HG02885 (cell line): ENCODE results near the gene PSEN2.

Experiments
- ATAC-seq: cut with Tn5 transposase; IDR thresholded peaks from one replicate; pipeline ENCODE4 v1.9.1; 2021; ENCODE audit warnings: mild to moderate bottlenecking; ENCODE audit not compliant: unreplicated experiment, poor library complexity

Gene PSEN2

GRCh38 chr1:226945106-226945857 is 74.9 kb downstream of the PSEN2 start:
- no peak for ATAC-seq
